Testis (tissue), 2 donors: ENCODE data around the gene DPH7.

Experiments used
- POLR2A ChIP-seq: fragments of 450-650 bp; IDR thresholded peaks from one replicate; pipeline ENCODE4 v1.6.1; 2017; ENCODE audit warnings: antibody characterized with exemption, mild to moderate bottlenecking, moderate library complexity
- TF ChIP-seq, protein P1 (sequence below), 3 experiments: fragments of 450-650 bp in 2 of 3; fragments of 200-600 bp in 1 of 3; sonication (generic) in 1 of 3; IDR thresholded peaks; one replicate each; pipeline ENCODE4 v1.5.1; 2016 to 2019; ENCODE audit warnings: antibody characterized with exemption in 3 of 3, mild to moderate bottlenecking in 2 of 3, moderate library complexity in 1 of 3

DNA sequence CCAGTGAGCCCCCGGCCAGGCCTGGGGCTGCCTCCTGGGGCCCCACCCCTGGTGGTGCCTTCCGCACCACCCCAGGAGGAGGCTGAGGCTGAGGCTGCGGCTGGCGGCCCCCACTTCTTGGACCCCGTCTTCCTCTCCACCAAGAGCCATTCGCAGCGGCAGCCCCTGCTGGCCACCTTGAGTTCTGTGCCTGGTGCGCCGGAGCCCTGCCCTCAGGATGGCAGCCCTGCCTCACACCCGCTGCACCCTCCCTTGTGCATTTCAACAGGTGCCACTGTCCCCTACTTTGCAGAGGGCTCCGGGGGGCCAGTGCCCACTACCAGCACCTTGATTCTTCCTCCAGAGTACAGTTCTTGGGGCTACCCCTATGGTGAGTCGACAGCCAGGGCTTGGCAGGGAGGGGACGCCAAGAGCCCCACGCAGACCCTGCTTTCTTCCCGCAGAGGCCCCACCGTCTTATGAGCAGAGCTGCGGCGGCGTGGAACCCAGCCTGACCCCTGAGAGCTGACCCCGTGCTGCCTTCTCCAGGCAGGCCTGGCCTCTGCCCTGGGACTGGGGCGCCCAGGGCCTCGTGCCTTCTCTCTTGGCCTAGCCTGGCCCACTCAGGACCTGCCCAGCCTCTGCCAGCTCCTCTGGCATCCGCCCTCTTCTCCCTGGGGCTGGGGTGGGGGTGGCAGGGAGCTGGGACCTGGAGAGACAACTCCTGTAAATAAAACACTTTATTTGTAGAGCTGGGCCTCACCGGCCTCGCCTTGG is 36.1 kb upstream of the DPH7 start:
- TF ChIP-seq, protein P1, sequence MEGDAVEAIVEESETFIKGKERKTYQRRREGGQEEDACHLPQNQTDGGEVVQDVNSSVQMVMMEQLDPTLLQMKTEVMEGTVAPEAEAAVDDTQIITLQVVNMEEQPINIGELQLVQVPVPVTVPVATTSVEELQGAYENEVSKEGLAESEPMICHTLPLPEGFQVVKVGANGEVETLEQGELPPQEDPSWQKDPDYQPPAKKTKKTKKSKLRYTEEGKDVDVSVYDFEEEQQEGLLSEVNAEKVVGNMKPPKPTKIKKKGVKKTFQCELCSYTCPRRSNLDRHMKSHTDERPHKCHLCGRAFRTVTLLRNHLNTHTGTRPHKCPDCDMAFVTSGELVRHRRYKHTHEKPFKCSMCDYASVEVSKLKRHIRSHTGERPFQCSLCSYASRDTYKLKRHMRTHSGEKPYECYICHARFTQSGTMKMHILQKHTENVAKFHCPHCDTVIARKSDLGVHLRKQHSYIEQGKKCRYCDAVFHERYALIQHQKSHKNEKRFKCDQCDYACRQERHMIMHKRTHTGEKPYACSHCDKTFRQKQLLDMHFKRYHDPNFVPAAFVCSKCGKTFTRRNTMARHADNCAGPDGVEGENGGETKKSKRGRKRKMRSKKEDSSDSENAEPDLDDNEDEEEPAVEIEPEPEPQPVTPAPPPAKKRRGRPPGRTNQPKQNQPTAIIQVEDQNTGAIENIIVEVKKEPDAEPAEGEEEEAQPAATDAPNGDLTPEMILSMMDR (IDR thresholded peaks at IDR 0.05), result no peak
- no peak for TF ChIP-seq POLR2A
